OCI-LY7 (cell line): ENCODE results near the gene DSN1. TPM values are rescaled to one million over a fixed set of nuclear protein-coding genes. Genes with fewer than 3 reads are reported as not detected.
A peak's percentile ranks its signal among the peaks of the same experiment; 100 is the strongest.

Experiments used
- BruUV-seq: library from RNA; stranded (reverse); fragments of 400-500 nt; replicated peaks from 2 replicates; lab custom pipeline; 2021; lab: Mats Ljungman, UMichigan
- CTCF ChIA-PET: fragments of 300-600 bp; sonication (Branson Sonifier 250); formaldehyde crosslinking; loops from one replicate; lab custom pipeline; 2022; ENCODE audit warnings: antibody characterized with exemption; ENCODE audit not compliant: unreplicated experiment; lab: Charles Lee
- POLR2A ChIA-PET: fragments of 300-600 bp; sonication (Branson Sonifier 250); formaldehyde crosslinking; loops from one replicate; lab custom pipeline; 2022; ENCODE audit warnings: antibody characterized with exemption; lab: Charles Lee
- DNase-seq: peaks from one replicate; pipeline ENCODE4 v3.0.0-alpha.2; 2015; ENCODE audit warnings: low spot score
- H2AFZ ChIP-seq: fragments of 200-600 bp; sonication (generic), shearing (Covaris generic); 2 replicates; pipeline ENCODE4 v1.6.1; 2014; ENCODE audit warnings: mild to moderate bottlenecking, antibody characterized with exemption, low read length, moderate library complexity
- H3K27ac ChIP-seq: fragments of 200-600 bp; sonication (generic); 2 replicates; pipeline ENCODE4 v1.5.1; 2014; ENCODE audit warnings: mixed run types, low read depth, mild to moderate bottlenecking, moderate library complexity, low read length, inconsistent platforms; ENCODE audit not compliant: poor library complexity, severe bottlenecking
- H3K36me3 ChIP-seq: fragments of 200-600 bp; sonication (generic); 2 replicates; pipeline ENCODE4 v1.6.1; 2014; ENCODE audit warnings: mild to moderate bottlenecking, antibody characterized with exemption, low read length, moderate library complexity, mixed read lengths; ENCODE audit not compliant: insufficient read depth
- H3K4me1 ChIP-seq: fragments of 200-600 bp; sonication (generic); 2 replicates; pipeline ENCODE4 v1.5.1; 2014; ENCODE audit warnings: mild to moderate bottlenecking, low read length; ENCODE audit not compliant: insufficient read depth, poor library complexity, severe bottlenecking
- H3K4me2 ChIP-seq: fragments of 200-600 bp; sonication (generic); 2 replicates; pipeline ENCODE4 v1.6.1; 2014; ENCODE audit warnings: mild to moderate bottlenecking, low read length
- H3K4me3 ChIP-seq: fragments of 200-600 bp; sonication (generic); 2 replicates; pipeline ENCODE4 v1.5.1; 2014; ENCODE audit warnings: mild to moderate bottlenecking, low read depth, low read length; ENCODE audit not compliant: poor library complexity, severe bottlenecking
- H3K79me2 ChIP-seq: fragments of 200-600 bp; sonication (generic); 2 replicates; pipeline ENCODE4 v1.6.1; 2016; ENCODE audit warnings: low read depth, mild to moderate bottlenecking, low read length, moderate library complexity, mixed read lengths; ENCODE audit not compliant: insufficient read depth
- H3K9me2 ChIP-seq: fragments of 200-600 bp; sonication (generic); 2 replicates; pipeline ENCODE4 v1.6.1; 2016; ENCODE audit warnings: mild to moderate bottlenecking, low read length, mixed read lengths; ENCODE audit not compliant: insufficient read depth
- H3K9me3 ChIP-seq: fragments of 200-600 bp; sonication (generic); 2 replicates; pipeline ENCODE4 v1.6.1; 2014; ENCODE audit warnings: mild to moderate bottlenecking, mixed run types, low read length, mixed read lengths
- H4K20me1 ChIP-seq: fragments of 200-600 bp; sonication (generic); 2 replicates; pipeline ENCODE4 v1.6.1; 2014; ENCODE audit warnings: mild to moderate bottlenecking, antibody characterized with exemption, low read length, moderate library complexity, mixed read lengths; ENCODE audit not compliant: insufficient read depth
- EZH2phosphoT487 ChIP-seq: fragments of 200-600 bp; sonication (generic); IDR thresholded peaks from 2 replicates; pipeline ENCODE4 v1.6.1; 2018; ENCODE audit warnings: low read depth, borderline replicate concordance, mild to moderate bottlenecking, mixed run types, antibody characterized with exemption, low read length, moderate library complexity, mixed read lengths
- intact Hi-C: fragments of 100-400 bp; cut with micrococcal nuclease; formaldehyde crosslinking; loops from one replicate; pipeline ENCODE4 v1.10.0; 2022; ENCODE audit not compliant: unreplicated experiment
- total RNA-seq, 2 experiments: library from RNA; depleted of rRNA in 1 of 2; stranded (reverse); fragments of >200 nt in 1 of 2; shearing (Covaris generic) in 1 of 2; gene quantifications; 2 replicates each; pipeline ENCODE4 v1.2.3, GENCODE V29; 2014 to 2022
- TF ChIP-seq, protein P1 (sequence below): fragments of 200-600 bp; sonication (generic); conservative IDR thresholded peaks from 2 replicates; pipeline ENCODE4 v1.5.1; 2014; ENCODE audit warnings: mild to moderate bottlenecking, antibody characterized with exemption, low read length, moderate library complexity, mixed read lengths

The DSN1 gene
- total RNA-seq, 2 experiments from 2014 or later = 33.0 to 37.6 TPM

DNA sequence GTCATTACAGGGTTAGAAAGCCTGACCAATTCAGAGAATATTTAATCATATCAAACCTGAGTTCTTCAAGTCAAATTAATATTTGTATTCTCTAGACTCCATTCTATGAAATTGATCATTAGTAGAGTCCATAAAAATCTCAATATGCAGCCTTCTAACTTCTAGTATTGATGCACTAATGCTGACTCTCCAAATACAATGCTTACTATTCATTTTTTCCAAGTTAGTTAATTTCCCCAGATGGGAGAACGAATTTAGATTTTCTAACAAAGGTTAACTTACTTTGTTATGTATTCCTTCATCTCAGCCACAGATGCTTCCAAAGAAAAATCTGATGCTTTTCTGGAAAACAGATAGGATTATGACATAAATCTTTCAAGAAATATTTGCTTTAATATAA, 15.3 kb downstream of the DSN1 start:
- Histone ChIP-seq H3K4me1 (peaks cover 43% of the 10 kb centered on the region), H3K27ac (peak overlapping the region; percentile 85), H4K20me1 (no peaks in the 10 kb centered on the region), H2AFZ (peak overlapping the region; percentile 28; the same call in 1 of the 2 replicates), H3K4me2 (peak overlapping the region; percentile 81), H3K79me2 (no peaks in the 10 kb centered on the region), H3K36me3 (peaks cover 82% of the 10 kb centered on the region), H3K4me3 (peak overlapping the region; percentile 44), H3K9me2 (no peaks in the 10 kb centered on the region), H3K9me3 (no peaks in the 10 kb centered on the region)
- CTCF ChIA-PET = no interaction called here
- no peak for DNase-seq
- BruUV-seq = no TSS peak
- TF ChIP-seq, protein P1, sequence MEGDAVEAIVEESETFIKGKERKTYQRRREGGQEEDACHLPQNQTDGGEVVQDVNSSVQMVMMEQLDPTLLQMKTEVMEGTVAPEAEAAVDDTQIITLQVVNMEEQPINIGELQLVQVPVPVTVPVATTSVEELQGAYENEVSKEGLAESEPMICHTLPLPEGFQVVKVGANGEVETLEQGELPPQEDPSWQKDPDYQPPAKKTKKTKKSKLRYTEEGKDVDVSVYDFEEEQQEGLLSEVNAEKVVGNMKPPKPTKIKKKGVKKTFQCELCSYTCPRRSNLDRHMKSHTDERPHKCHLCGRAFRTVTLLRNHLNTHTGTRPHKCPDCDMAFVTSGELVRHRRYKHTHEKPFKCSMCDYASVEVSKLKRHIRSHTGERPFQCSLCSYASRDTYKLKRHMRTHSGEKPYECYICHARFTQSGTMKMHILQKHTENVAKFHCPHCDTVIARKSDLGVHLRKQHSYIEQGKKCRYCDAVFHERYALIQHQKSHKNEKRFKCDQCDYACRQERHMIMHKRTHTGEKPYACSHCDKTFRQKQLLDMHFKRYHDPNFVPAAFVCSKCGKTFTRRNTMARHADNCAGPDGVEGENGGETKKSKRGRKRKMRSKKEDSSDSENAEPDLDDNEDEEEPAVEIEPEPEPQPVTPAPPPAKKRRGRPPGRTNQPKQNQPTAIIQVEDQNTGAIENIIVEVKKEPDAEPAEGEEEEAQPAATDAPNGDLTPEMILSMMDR = no peak
- no peak for TF ChIP-seq EZH2phosphoT487
- POLR2A ChIA-PET = interaction anchor here (0.8 to 1.9 kb wide), 5 partner anchors 11 to 287 kb away, joined by 3 to 10 read pairs (median 5); partner anchors contain the start of genes DSN1, NDRG3 and RAB5IF
- intact Hi-C loops = no loop called here

- no TSS peak for BruUV-seq
- Histone ChIP-seq H3K4me1 (peaks cover 43% of the 10 kb centered on the region), H3K79me2 (no peaks in the 10 kb centered on the region), H3K9me2 (no peaks in the 10 kb centered on the region), H3K9me3 (no peaks in the 10 kb centered on the region), H3K27ac (peak overlapping the region; percentile 85), H3K4me3 (no peak overlapping the region), H4K20me1 (no peaks in the 10 kb centered on the region), H2AFZ (no peak overlapping the region), H3K36me3 (peaks cover 88% of the 10 kb centered on the region), H3K4me2 (no peak overlapping the region)
- intact Hi-C loops = no loop called here
- ChIA-PET POLR2A (interaction anchor here (0.6 to 1.9 kb wide), 5 partner anchors 13 to 286 kb away, joined by 3 to 10 read pairs (median 3); partner anchors contain the start of gene DSN1), CTCF (no interaction called here)
- TF ChIP-seq, protein P1 = no peak
- no peak for TF ChIP-seq EZH2phosphoT487
- DNase-seq = no peak
Measured at GRCh38 chr20:36756496-36756895, 17.1 kb downstream of the DSN1 start.

DNA sequence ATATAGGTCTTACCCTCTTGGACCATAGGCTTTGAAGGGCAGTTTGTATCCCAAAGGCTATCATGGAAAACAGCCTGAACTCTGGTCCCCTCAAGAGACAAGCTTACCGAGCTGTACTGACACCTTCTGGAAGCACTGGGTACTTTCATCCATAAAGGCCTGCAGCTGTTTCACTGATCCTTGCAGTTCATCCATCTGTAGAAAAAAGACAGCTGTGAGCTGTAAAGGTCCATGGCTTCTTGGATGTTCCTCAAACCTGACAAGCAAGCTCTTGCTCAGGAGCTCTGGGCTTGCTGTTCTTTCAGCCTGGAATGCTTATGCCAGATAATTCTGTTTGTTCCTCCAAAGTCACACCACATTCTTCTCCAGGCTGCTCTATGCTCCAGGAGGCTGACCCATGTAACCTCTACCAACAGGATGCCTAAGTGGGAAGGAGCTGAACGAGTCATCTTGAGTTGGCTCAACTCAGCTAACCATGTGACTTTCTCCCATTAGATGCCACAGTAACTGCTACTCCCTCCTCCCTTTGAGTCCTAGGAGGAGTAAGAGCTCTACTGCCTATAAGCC, 18.8 kb downstream of the DSN1 start:
- ChIA-PET CTCF (interaction anchor here (0.9 to 1.7 kb wide), 4 partner anchors 9 to 142 kb away, joined by 3 to 10 read pairs (median 6); partner anchors contain the start of gene NDRG3), POLR2A (interaction anchor here (0.9 to 1.7 kb wide), 2 partner anchors 9 to 17 kb away, joined by 3 to 6 read pairs; partner anchors contain the start of gene NDRG3)
- peak; percentile 74 for DNase-seq
- H2AFZ ChIP-seq = no peak overlapping the region
- no peaks in the 10 kb centered on the region for H4K20me1 ChIP-seq
- no peak overlapping the region for H3K4me2 ChIP-seq
- intact Hi-C loops = loop anchor here (1.0 to 5.0 kb wide), 2 partner anchors 142 to 247 kb away; no protein-coding TSS in a partner anchor
- no TSS peak for BruUV-seq
- H3K79me2 ChIP-seq = no peaks in the 10 kb centered on the region
- peaks cover 31% of the 10 kb centered on the region for H3K4me1 ChIP-seq
- no peaks in the 10 kb centered on the region for H3K9me2 ChIP-seq
- no peaks in the 10 kb centered on the region for H3K9me3 ChIP-seq
- TF ChIP-seq EZH2phosphoT487 = no peak
- TF ChIP-seq, protein P1 = peak; percentile 89
- no peak overlapping the region for H3K4me3 ChIP-seq
- peak overlapping the region; percentile 23 for H3K27ac ChIP-seq
- H3K36me3 ChIP-seq = peaks cover 89% of the 10 kb centered on the region
